GM23338 (cell line): Measurements from ENCODE around the gene BRD3. TPM values are rescaled to one million over a fixed set of nuclear protein-coding genes. Genes with fewer than 3 reads are reported as not detected.

Experiments used
- ATAC-seq: fragments of 200-7000 bp; cut with Tn5 transposase; 3 replicates; pipeline ENCODE4 v1.9.1; 2020
- DNase-seq: peaks from one replicate; pipeline ENCODE4 v3.0.0-alpha.2; 2015; ENCODE audit warnings: low spot score
- H2AFZ ChIP-seq: fragments of 200-600 bp; sonication (generic); 2 replicates; pipeline ENCODE4 v1.8.0; 2016; ENCODE audit warnings: antibody characterized with exemption, mild to moderate bottlenecking, moderate library complexity
- H3F3A ChIP-seq: fragments of 200-600 bp; sonication (generic); replicated peaks from 2 replicates; pipeline ENCODE4 v1.8.0; 2017; ENCODE audit warnings: antibody characterized with exemption, mixed run types, low read depth
- H3K27ac ChIP-seq: fragments of 200-600 bp; sonication (generic); 2 replicates; pipeline ENCODE4 v1.6.1; 2016; ENCODE audit warnings: low read depth
- H3K27me3 ChIP-seq: fragments of 200-600 bp; sonication (generic); 2 replicates; pipeline ENCODE4 v1.8.0; 2016; ENCODE audit warnings: mild to moderate bottlenecking, mixed run types, moderate library complexity; ENCODE audit not compliant: insufficient read depth
- H3K36me3 ChIP-seq: fragments of 200-600 bp; sonication (generic); 2 replicates; pipeline ENCODE4 v1.8.0; 2016; ENCODE audit warnings: mild to moderate bottlenecking; ENCODE audit not compliant: insufficient read depth
- H3K4me1 ChIP-seq: fragments of 200-600 bp; sonication (generic); 2 replicates; pipeline ENCODE4 v1.8.0; 2016; ENCODE audit warnings: mild to moderate bottlenecking, moderate library complexity; ENCODE audit not compliant: insufficient read depth
- H3K4me2 ChIP-seq: fragments of 200-600 bp; sonication (generic); 2 replicates; pipeline ENCODE4 v1.7.1; 2017; ENCODE audit warnings: mixed run types
- H3K4me3 ChIP-seq: fragments of 200-600 bp; sonication (generic); 2 replicates; pipeline ENCODE4 v1.6.1; 2016; ENCODE audit warnings: mixed run types
- H3K79me2 ChIP-seq: fragments of 200-600 bp; sonication (generic); replicated peaks from 2 replicates; pipeline ENCODE4 v1.8.0; 2017; ENCODE audit warnings: mild to moderate bottlenecking; ENCODE audit not compliant: insufficient read depth
- H3K9me2 ChIP-seq: fragments of 200-600 bp; sonication (generic); 2 replicates; pipeline ENCODE4 v1.8.0; 2017; ENCODE audit not compliant: insufficient read depth
- H4K20me1 ChIP-seq: fragments of 200-600 bp; sonication (generic); replicated peaks from 2 replicates; pipeline ENCODE4 v1.8.0; 2017; ENCODE audit warnings: mild to moderate bottlenecking; ENCODE audit not compliant: insufficient read depth
- H3K27ac Mint-ChIP-seq: 2 replicates; pipeline ENCODE4 v1.8.0; 2020; ENCODE audit warnings: inconsistent platforms, mild to moderate bottlenecking, moderate library complexity, mixed read lengths
- H3K27me3 Mint-ChIP-seq: 3 replicates; pipeline ENCODE4 v1.8.0; 2022; ENCODE audit warnings: low read depth, mild to moderate bottlenecking, moderate library complexity, mixed read lengths, inconsistent platforms; ENCODE audit not compliant: insufficient read depth, poor library complexity
- H3K36me3 Mint-ChIP-seq: 3 replicates; pipeline ENCODE4 v1.8.0; 2021; ENCODE audit warnings: low read depth, mild to moderate bottlenecking, inconsistent platforms, moderate library complexity, mixed read lengths
- H3K4me1 Mint-ChIP-seq: 3 replicates; pipeline ENCODE4 v1.8.0; 2020; ENCODE audit warnings: mild to moderate bottlenecking, inconsistent platforms, mixed read lengths
- H3K4me3 Mint-ChIP-seq: 3 replicates; pipeline ENCODE4 v1.8.0; 2021; ENCODE audit warnings: moderate library complexity, mild to moderate bottlenecking, inconsistent platforms, mixed read lengths
- H3K9me3 Mint-ChIP-seq: 3 replicates; pipeline ENCODE4 v1.8.0; 2020; ENCODE audit warnings: moderate library complexity, mild to moderate bottlenecking, inconsistent platforms, mixed read lengths
- EZH2phosphoT487 ChIP-seq: fragments of 200-600 bp; sonication (generic); IDR thresholded peaks from one replicate; pipeline ENCODE4 v1.8.1; 2018; ENCODE audit warnings: antibody characterized with exemption; ENCODE audit not compliant: unreplicated experiment
- ZNF114 ChIP-seq: fragments of 250-450 bp; sonication (Bioruptor Pico); IDR thresholded peaks from 2 replicates; pipeline ENCODE4 v1.5.0; 2020; ENCODE audit warnings: mild to moderate bottlenecking, moderate library complexity
- ZNF331 ChIP-seq: fragments of 250-450 bp; sonication (Bioruptor Pico); IDR thresholded peaks from 2 replicates; pipeline ENCODE4 v1.5.0; 2020; ENCODE audit warnings: low read depth, mild to moderate bottlenecking, moderate library complexity
- polyA plus RNA-seq: library from polyadenylated mRNA; unstranded; fragments of >200 nt; fragmentation: Nextera tagmentation; extraction: Ambion mirVana; gene quantifications from 2 replicates; pipeline ENCODE4 v1.2.1, GENCODE V29; 2016
- total RNA-seq: library from RNA; depleted of rRNA; stranded (reverse); fragments of >200 nt; shearing (Covaris generic); gene quantifications from 2 replicates; pipeline ENCODE4 v1.2.3, GENCODE V29; 2014
- TF ChIP-seq, protein P1 (sequence below): fragments of 250-450 bp; sonication (Bioruptor Pico); IDR thresholded peaks from 2 replicates; pipeline ENCODE4 v1.5.0; 2020; ENCODE audit warnings: mild to moderate bottlenecking, moderate library complexity

Gene BRD3
- total and polyA plus RNA-seq, 2 experiments from 2014 or later, result 46.0 to 88.0 TPM

DNA sequence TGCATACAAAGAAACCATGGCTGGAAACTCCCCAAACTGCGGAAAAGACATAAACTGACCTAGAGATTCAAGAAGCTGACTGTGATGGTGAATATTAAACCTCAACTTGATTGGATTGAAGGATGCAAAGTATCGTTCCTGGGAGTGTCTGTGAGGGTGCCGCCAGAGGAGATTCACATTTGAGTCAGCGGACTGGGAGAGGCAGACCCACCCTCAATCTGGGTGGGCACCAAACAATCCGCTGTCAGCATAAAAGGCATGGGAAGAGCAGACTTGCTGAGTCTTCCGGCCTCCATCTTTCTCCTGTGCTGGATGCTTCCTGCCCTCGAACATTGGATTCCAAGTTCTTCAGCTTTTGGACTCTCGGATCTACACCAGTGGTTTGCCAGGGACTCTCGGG is 43.2 kb upstream of the BRD3 start:
- Mint-ChIP-seq H3K36me3 (no peaks in the 10 kb centered on the region), H3K27ac (no peak overlapping the region)

More for the DNA sequence above, 43.2 kb upstream of the BRD3 start:
- TF ChIP-seq ZNF331 (CRISPR knock-in tag) (no peak), ZNF114 (no peak), EZH2phosphoT487 (no peak)
- TF ChIP-seq, protein P1, sequence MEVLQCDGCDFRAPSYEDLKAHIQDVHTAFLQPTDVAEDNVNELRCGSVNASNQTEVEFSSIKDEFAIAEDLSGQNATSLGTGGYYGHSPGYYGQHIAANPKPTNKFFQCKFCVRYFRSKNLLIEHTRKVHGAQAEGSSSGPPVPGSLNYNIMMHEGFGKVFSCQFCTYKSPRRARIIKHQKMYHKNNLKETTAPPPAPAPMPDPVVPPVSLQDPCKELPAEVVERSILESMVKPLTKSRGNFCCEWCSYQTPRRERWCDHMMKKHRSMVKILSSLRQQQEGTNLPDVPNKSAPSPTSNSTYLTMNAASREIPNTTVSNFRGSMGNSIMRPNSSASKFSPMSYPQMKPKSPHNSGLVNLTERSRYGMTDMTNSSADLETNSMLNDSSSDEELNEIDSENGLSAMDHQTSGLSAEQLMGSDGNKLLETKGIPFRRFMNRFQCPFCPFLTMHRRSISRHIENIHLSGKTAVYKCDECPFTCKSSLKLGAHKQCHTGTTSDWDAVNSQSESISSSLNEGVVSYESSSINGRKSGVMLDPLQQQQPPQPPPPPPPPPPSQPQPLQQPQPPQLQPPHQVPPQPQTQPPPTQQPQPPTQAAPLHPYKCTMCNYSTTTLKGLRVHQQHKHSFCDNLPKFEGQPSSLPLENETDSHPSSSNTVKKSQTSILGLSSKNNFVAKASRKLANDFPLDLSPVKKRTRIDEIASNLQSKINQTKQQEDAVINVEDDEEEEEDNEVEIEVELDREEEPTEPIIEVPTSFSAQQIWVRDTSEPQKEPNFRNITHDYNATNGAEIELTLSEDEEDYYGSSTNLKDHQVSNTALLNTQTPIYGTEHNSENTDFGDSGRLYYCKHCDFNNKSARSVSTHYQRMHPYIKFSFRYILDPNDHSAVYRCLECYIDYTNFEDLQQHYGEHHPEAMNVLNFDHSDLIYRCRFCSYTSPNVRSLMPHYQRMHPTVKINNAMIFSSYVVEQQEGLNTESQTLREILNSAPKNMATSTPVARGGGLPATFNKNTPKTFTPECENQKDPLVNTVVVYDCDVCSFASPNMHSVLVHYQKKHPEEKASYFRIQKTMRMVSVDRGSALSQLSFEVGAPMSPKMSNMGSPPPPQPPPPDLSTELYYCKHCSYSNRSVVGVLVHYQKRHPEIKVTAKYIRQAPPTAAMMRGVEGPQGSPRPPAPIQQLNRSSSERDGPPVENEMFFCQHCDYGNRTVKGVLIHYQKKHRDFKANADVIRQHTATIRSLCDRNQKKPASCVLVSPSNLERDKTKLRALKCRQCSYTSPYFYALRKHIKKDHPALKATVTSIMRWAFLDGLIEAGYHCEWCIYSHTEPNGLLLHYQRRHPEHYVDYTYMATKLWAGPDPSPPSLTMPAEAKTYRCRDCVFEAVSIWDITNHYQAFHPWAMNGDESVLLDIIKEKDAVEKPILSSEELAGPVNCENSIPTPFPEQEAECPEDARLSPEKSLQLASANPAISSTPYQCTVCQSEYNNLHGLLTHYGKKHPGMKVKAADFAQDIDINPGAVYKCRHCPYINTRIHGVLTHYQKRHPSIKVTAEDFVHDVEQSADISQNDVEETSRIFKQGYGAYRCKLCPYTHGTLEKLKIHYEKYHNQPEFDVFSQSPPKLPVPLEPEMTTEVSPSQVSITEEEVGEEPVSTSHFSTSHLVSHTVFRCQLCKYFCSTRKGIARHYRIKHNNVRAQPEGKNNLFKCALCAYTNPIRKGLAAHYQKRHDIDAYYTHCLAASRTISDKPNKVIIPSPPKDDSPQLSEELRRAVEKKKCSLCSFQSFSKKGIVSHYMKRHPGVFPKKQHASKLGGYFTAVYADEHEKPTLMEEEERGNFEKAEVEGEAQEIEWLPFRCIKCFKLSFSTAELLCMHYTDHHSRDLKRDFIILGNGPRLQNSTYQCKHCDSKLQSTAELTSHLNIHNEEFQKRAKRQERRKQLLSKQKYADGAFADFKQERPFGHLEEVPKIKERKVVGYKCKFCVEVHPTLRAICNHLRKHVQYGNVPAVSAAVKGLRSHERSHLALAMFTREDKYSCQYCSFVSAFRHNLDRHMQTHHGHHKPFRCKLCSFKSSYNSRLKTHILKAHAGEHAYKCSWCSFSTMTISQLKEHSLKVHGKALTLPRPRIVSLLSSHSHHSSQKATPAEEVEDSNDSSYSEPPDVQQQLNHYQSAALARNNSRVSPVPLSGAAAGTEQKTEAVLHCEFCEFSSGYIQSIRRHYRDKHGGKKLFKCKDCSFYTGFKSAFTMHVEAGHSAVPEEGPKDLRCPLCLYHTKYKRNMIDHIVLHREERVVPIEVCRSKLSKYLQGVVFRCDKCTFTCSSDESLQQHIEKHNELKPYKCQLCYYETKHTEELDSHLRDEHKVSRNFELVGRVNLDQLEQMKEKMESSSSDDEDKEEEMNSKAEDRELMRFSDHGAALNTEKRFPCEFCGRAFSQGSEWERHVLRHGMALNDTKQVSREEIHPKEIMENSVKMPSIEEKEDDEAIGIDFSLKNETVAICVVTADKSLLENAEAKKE (CRISPR knock-in tag), result no peak
- H3K4me1 Mint-ChIP-seq, result no peaks in the 10 kb centered on the region
- Histone ChIP-seq H3F3A (no peaks in the 10 kb centered on the region), H3K36me3 (no peaks in the 10 kb centered on the region), H3K9me2 (no peaks in the 10 kb centered on the region), H3K4me1 (no peaks in the 10 kb centered on the region), H3K4me3 (no peak overlapping the region), H3K27ac (no peak overlapping the region), H2AFZ (no peak overlapping the region), H3K4me2 (no peak overlapping the region), H3K27me3 (no peaks in the 10 kb centered on the region), H4K20me1 (no peaks in the 10 kb centered on the region), H3K79me2 (no peaks in the 10 kb centered on the region)
- H3K4me3 Mint-ChIP-seq, result no peak overlapping the region
- H3K27me3 Mint-ChIP-seq, result peaks cover 18% of the 10 kb centered on the region
- H3K9me3 Mint-ChIP-seq, result peaks cover 25% of the 10 kb centered on the region
- ATAC-seq (no peak), DNase-seq (no peak)
